ENCODE data around the gene GAREM2.

Gene GAREM2

DNA sequence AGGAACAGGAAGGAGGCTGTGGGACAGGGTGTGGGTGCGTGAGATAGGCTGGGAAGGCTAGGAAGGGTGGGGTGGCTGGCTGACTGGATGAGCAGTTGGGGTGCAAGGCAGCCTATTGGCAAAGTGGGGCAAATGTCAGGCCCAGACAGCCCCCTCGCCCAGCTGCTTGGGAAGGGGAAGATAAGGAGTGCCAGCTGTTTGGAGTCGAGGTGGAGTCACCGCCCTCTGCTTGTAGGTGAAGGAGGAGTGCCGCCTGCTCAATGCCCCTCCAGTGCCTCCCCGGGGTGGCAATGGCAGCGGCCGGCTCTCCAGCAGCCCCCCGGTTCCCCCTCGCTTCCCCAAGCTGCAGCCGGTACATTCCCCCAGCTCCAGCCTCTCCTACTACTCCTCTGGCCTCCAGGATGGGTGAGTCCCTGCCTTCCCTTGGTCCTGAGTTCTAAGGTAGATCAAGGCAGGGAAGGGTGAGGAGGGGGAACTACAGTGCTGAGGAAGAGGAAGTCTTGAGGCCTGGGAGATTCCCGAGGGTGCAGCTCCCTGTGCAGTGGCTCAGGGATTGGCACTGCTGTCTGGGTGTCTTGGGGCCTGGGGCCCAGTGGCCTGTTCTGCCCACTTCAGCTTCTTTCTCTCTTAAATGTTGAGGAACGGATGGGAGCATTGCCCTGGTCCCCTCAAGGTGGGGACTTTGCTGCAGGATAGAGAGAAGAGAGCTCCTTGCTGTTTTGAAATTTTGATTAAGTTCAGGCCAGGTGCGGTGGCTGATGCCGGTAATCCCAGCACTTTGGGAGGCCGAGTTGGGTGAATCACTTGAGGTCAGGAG is 13.3 kb downstream of the GAREM2 start:
- in situ Hi-C loops (cut with HindIII; ENCODE audit: low sequenced_read_pairs): no loop called here

DNA sequence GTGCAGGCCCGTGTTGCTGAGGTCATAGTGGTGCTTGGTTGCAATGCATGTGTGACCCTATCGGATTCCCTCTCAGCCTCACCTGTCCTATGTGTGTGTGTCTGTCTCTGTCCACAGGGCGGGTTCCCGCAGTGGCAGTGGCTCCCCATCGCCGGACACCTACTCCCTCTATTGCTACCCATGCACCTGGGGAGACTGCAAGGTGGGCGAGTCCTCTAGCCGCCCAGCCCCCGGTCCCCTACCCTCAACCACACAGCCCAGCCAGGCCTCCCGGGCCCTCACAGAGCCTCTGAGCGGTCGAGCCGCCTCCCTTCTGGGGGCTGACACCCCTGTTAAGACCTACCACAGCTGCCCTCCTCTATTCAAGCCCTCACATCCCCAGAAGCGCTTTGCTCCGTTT is 14.2 kb downstream of the GAREM2 start:
- in situ Hi-C loops (cut with HindIII; ENCODE audit: low sequenced_read_pairs): no loop called here

DNA sequence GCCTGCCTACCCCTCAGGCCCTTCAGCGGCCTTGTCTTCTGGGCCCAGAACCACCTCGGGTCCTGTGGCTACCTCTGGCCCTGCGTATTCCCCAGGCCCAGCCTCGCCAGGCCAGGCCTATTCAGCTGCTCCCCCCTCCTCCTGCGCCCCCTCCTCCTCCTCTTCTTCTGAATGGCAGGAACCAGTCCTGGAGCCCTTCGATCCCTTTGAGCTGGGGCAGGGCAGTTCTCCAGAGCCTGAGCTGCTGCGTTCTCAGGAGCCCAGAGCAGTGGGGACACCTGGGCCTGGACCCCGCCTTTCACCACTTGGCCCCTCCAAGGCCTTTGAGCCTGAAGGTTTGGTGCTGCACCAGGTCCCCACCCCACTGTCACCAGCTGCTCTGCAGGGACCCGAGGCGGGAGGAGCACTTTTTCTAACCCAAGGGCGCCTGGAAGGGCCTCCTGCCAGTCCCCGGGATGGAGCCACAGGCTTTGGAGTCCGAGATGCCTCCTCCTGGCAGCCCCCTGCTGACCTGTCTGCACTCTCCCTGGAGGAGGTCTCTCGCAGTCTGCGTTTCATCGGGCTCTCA is 14.7 kb downstream of the GAREM2 start:
- in situ Hi-C loops (cut with HindIII; ENCODE audit: low sequenced_read_pairs): no loop called here

DNA sequence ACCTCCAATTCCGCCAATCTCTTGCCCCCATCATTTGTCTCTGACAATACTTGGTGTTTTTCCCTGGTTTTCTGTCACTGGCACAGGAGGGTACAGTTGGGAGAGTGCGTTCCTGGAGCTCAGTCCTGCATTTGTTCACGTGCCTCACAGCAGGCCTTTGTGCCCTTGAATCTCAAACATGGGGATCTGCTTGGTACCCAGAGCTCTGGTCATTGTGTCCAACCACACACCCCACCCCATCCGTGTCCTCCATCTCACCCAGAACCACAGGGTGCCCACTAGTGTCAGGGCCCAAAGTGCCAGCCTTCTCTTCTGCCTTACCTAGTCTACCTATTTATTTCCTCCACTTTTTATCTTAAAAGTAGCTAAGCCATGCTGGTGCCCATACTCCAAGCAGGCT is 16.2 kb downstream of the GAREM2 start:
- in situ Hi-C loops (cut with HindIII; ENCODE audit: low sequenced_read_pairs): no loop called here

DNA sequence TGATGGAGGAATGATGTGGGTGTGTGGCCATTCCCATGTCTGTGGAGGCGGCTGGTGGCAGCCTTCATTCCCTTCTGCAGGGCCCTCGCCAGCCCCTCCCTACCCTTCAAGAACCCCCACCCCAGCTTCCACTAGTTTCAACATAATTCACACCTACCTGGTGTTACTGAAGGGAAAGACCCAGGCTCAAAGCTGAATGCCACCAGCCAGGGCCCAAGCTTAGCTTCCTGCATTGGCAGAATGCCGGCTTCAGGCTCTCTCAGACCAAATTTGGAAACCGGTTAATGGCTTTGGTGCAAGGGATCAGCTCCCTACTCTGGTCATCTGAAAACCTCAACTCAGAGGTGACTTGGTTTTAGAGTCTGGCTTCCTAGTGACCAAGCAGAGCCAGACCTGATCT is 16.9 kb downstream of the GAREM2 start:
- in situ Hi-C loops (cut with HindIII; ENCODE audit: low sequenced_read_pairs): no loop called here

DNA sequence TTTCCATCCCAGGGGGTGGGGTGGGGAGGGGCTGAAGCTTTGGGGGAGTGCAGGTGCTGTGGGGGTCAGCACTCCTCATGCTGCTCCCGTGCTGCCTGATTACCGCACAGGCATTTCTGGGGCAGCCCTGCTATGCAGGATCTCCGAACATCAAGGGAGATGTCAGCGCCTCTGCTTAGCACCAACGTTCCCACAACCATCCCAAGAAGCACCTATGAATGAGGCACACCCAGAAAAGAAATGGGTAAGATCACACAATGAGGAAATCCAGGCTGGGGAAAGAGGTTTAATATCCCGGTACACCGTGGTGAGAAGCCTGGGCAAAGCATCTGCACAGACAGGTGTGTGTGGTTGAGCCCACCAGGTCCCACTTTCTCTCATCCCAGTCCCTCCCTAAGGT is 17.5 kb downstream of the GAREM2 start:
- in situ Hi-C loops (cut with HindIII; ENCODE audit: low sequenced_read_pairs): no loop called here

DNA sequence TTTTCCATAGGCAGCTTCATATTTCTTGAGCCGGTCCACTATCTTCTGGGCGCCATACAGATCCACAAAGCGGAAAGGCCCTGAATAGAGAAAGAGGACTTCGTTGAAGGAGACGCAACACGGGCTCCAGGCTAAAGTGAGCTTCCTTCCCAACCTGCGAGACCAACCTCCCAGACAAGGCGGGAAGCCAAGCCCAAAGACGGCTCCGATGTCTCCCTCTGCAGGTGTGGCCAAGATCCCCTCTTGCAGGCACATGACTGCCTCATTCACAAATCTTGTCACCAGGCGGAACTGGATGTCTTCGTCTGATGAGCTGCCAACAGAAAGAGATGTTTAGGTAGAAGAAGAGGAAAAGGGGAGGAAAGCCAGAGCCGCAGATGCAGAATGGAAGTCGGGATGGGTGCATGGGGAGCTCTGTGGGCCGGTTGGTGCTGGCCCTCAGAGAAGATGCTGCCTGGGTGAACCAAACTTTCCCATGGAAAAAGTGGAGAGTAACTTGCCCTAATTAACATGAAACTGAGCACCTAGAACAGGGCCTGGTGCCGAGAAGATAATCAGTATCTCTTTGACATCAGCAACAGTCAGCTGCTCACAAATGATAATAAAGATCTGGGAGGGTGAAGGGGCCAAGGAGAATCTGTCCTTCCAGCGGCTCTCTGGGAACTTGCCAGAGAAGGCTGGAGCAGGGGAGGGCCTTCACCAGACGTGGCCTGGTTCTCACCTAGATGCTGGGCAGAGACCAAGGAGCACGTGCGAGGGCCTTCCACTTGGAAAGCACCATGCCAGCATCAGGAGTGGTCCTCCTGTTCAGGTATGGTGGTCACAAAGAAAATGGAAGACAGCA is 18.6 kb downstream of the GAREM2 start:
- in situ Hi-C loops (cut with HindIII; ENCODE audit: low sequenced_read_pairs): no loop called here

DNA sequence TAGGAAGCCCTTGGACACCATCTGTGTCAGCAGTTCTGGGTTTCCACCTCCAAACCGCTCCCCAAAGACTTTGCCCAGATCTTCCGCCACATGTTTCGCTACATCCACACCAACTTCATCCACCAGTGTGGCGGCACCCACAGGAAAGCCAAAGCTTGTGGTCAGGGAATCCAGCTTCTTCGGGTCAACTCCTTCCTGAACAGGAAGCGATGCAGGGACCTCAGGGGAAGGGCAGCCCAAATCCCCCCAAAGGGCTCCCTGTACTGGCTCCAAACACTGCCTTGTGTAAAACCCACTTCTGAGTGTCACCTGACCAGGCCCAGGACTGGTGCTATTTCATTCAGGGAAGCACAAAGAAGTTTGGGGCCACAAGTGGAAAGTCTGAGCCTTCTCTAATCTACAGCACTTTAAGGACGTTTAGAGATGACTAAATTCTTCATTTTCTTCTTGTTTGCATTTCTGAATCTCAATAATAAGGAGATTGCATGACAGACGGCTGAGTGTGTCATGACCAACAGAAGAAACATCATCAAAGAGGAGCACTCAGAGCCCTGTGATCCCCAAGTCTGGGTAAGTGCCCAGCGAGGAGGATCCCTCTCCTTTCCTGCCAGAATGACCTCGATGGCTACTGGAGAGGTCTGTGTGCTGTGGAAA is 20.8 kb downstream of the GAREM2 start:
- in situ Hi-C loops (cut with HindIII; ENCODE audit: low sequenced_read_pairs): no loop called here

DNA sequence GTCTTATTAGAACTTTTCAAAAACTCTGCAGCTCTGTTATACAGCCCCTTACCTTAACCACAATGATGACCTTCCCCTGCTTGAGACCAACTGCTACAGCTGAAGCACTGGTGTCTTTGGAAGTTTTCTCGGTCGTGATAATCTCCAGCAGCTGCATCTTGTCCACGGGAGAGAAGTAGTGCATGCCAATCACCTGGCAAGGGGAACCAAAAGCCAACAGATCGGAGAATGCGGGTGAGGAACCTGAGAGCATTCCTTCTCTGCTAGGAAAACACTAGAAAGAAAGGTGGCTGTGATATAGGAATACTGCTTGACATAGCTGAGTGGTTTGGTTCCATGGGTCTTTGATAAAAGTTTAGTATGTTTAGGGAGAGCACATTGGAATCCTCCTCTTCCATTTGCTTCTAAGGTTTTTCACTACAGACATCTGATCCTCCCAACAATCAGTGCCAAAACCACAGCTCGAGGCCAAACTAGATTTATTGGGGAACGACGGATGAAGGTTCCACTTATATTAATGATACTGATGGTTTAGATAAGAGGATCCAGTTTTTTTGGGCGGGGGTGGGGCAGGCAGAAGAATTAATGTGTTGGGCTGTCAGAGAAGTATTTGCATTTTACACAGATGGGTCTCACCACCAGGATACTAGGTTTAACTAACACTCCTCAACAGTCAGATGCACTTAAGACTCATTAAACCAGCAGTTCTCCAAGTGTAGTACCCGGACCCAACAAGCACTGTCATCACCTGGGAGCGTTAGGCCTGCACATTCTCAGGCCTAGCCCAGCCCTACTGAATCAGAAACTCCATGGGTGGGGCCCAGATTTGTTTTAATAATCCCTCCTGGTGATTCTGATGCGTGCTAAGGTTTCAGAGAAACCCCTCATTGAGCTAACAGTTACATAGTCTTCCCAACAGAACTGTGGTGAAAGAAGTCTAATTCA is 22.4 kb downstream of the GAREM2 start:
- in situ Hi-C loops (cut with HindIII; ENCODE audit: low sequenced_read_pairs): no loop called here

DNA sequence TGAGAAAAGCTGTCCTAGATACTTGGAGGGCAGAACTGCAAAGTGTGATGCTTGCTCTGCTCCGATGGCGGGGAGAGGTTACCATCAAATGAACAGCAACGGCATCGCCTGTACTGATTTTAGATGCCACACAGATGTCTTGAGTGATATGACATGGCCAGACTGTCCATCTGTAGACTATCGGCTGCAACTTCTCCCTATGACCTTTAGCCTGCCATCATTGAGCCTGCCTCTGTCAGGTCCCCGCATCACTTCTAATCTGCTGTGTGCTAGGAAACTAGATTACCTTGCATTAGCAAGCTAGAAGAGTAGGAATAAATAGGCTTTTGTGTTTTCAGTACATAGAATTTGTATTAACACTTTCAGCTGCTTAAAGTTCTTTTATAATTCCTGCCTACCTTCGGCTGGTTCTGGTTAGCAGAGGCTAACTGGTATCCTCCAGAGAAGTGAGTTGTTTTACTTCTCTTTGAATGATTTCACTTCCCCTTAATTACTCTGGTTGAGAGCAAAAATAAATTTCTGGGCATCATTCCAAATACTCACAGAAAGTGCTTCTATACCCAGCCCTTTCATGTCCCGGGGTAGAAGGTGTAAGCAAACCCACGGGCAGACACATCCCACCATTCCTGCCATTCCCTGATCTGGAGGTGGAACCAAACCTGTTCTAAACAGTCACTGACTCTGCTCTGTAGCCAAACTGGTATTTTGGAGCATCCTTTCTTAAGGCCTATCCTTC is 24.0 kb downstream of the GAREM2 start:
- in situ Hi-C loops (cut with HindIII; ENCODE audit: low sequenced_read_pairs): no loop called here

DNA sequence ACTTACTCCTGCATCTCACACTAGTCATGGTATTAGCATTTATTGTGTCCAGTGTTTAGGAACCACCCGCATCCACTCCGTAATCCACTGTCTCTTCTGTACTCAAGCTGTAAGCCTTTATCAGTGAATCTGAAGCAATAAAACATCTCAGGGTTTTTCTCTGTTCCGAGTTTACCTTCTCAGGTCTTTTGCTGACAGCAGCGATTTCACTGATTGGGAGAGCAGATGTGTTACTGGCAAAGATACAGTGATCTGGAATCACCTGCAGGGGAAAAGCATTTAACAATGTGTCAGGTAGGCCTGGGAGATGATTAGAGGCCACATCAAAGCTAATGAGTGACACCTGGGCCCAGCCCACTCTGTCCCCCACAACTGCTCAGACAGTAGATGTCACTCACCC is 24.6 kb downstream of the GAREM2 start:
- in situ Hi-C loops (cut with HindIII; ENCODE audit: low sequenced_read_pairs): no loop called here

DNA sequence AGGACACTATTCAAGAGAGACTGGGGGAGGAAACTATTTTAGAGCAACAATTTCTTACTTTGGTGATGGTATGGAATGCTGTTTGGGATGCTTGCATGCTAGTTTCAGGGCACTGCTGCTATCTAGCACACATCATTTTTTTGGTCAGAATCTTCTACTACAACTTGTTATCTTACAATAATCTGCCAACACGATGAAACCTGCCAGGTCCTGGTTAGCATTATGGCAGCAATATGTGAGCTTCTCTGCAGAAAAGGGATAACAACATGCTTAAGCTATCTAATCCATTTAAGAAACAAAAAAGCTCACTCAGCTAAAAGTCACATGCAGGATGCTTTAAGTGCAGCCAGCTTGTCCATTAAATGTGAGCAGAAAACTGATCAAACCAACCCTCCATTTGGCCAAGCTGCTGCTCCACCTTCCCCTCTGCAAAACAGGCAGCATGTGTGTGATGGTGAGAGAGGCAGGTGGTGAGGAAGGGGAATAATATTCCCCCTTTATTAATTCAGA is 30.1 kb downstream of the GAREM2 start:
- in situ Hi-C loops (cut with HindIII; ENCODE audit: low sequenced_read_pairs): no loop called here

DNA sequence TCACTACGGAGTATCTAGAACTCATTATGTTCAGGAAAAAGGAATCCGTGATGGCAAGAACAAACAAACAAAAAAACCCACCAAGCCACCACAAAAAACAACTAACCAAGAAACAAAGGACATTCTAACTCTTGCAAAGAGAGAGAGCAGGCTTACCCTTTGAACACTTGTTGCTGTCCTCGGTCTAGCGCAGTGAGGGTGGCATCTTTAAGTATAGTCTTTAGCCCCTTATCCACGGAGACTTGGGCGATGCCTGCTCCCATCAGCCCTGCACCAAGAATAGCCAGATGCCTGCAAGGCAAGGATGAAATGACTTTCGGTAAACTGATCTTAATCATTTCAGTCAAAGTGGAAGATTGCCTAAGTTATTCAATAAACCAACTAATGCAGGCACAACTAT is 31.0 kb downstream of the GAREM2 start:
- in situ Hi-C loops (cut with HindIII; ENCODE audit: low sequenced_read_pairs): no loop called here

DNA sequence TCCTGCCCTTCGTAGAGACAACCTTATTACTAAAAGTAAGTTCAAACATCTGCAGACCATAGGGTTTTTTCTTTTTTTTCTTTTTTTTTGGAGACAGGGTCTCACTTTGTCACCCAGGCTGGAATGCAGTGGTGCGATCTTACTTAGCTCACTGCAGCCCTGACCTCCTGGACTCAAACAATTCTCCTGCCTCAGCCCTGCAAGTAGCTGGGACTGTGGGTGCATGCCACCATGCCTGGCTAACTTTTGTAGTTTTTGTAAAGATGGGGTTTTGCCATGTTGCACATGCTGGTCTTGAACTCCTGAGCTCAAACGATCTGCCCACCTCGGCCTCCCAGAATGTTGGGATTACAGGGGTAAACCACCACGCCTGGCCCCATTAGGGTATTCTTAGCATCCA is 39.1 kb downstream of the GAREM2 start:
- in situ Hi-C loops (cut with HindIII; ENCODE audit: low sequenced_read_pairs): loop anchor here (5.0 kb wide), 1 partner anchor 40 kb away; no protein-coding TSS in a partner anchor

DNA sequence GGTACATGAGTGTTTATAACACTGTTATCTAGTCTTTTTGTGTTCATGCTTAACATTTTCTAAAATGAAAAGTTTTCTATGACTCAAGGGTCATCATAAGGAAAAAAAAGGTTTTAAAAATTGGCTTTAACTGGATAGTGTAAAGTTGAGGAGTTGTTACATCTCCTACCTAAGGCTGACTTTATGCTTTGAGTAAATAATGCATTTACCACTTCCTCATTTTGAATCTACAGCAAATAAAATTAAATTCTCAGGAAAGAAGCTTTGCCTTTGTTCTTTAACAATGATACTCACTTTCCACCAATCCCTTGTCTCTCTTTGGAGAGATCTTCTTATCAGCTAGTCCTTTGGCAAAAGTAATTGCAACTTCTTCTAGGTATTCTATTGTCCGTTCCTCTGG is 41.9 kb downstream of the GAREM2 start:
- in situ Hi-C loops (cut with HindIII; ENCODE audit: low sequenced_read_pairs): loop anchor here (5.0 kb wide), 1 partner anchor 38 kb away; no protein-coding TSS in a partner anchor

DNA sequence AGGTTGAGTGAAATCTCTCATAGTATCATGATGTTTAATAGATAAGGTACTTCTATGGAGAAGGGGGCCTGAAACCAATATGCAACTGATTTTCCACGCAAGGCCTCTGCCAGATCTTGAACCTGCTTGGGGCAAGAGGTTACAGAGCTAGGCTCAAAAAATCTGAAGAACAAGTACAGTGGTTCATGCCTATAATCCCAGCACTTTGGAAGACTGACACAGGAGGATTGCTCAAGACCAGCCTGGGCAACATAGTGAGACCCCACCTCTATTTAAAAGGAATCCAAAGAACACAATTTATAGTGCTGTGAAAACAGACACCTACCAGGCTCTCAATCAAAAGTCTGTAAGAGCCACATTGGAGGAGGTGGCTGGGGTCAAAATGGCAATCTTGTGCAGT is 42.9 kb downstream of the GAREM2 start:
- in situ Hi-C loops (cut with HindIII; ENCODE audit: low sequenced_read_pairs): no loop called here

DNA sequence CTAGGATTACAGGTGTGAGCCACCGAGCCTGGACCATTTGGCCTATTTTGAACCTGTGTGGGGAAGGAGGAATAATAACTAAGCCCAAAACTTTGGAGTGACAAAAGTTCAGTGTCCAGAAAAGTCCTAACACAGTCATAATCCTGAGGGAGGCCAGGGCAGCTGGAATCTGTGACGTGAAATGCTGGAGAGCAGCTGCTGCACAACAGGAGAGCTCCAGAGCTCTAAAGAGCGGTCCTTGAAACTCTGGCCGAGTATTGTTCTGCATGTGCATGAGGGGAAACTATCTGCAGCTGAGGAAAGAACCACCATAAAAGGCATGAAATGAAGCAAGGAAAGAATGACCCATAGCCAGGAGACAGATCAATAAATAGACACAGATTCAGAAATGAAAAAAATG is 43.7 kb downstream of the GAREM2 start:
- in situ Hi-C loops (cut with HindIII; ENCODE audit: low sequenced_read_pairs): no loop called here

DNA sequence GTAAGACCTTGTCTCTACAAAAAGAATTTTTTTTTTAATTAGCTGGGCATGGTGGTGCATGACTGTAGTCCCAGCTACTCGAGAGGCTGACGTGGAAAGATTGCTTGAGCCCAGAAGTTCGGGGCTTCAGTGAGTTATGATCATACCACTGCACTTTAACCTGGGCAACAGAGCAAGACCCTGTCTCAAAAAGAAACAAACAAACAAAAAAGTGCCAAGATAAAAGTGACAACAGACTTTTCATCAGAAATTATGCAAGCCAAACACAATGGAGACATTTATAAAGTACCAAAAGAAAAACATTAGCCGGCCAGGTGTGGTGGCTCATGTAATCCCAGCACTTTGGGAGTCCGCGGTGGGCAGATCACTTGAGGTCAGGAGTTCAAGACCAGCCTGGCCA is 44.8 kb downstream of the GAREM2 start:
- in situ Hi-C loops (cut with HindIII; ENCODE audit: low sequenced_read_pairs): no loop called here

DNA sequence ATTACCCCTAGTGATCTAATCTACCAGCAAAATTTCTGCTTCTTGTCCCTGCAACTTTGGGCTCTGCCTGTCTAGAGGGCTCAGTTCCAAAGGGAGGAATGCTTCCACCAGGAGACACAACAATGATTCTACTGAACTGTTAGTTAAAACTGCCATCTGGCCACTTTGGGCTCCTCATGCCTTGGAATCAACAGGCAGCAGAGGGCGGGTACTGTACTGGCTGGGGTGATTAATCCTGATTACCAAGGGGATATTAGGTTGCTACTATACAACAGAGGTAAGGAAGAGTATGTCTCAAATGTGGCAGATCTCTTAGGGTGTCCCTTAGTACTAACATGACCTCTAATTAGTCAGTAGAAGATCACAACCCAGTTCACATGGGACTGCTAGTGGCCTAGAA is 50.1 kb downstream of the GAREM2 start:
- in situ Hi-C loops (cut with HindIII; ENCODE audit: low sequenced_read_pairs): no loop called here
